Adrenal gland (tissue), 5 donors: ENCODE data around the gene MLH3.

Experiments used
- CTCF ChIP-seq, 6 experiments: fragments of 450-650 bp in 4 of 6; fragments of 200-600 bp in 2 of 6; sonication (generic) in 1 of 6; IDR thresholded peaks; 1 replicate in 5 of 6; 2 replicates in 1 of 6; pipeline versions ENCODE4 v1.5.1 to v1.8.0; 2016 to 2021; ENCODE audit warnings: antibody characterized with exemption in 6 of 6, mild to moderate bottlenecking in 2 of 6, moderate library complexity in 1 of 6
- POLR2A ChIP-seq, 2 donors: fragments of 450-650 bp; IDR thresholded peaks; one replicate each; pipeline ENCODE4 v1.6.1; 2017; ENCODE audit warnings: antibody characterized with exemption in 2 of 2, mild to moderate bottlenecking in 2 of 2, moderate library complexity in 1 of 2
- donor health status: DM: no; HTN: no; CAD: no.

GRCh38 chr14:75042035-75042434 is 9.2 kb downstream of the MLH3 start:
- TF ChIP-seq CTCF (IDR thresholded peaks at IDR 0.05) (no peak), POLR2A (IDR thresholded peaks at IDR 0.05) (no peak)
